GM18520 (cell line): ENCODE data around the gene NCS1.

ENCODE experiments used
- ATAC-seq: cut with Tn5 transposase; IDR thresholded peaks from one replicate; pipeline ENCODE4 v1.9.1; 2021; ENCODE audit not compliant: unreplicated experiment

NCS1 gene

GRCh38 chr9:130211548-130212226, 39.5 kb downstream of the NCS1 start:
- no peak for ATAC-seq

- no peak for ATAC-seq
Observed at GRCh38 chr9:130212543-130213297, 40.5 kb downstream of the NCS1 start.

GRCh38 chr9:130213911-130214761, 41.9 kb downstream of the NCS1 start:
- ATAC-seq = no peak

- no peak for ATAC-seq
Observed at GRCh38 chr9:130214776-130215340, 42.7 kb downstream of the NCS1 start.

DNA sequence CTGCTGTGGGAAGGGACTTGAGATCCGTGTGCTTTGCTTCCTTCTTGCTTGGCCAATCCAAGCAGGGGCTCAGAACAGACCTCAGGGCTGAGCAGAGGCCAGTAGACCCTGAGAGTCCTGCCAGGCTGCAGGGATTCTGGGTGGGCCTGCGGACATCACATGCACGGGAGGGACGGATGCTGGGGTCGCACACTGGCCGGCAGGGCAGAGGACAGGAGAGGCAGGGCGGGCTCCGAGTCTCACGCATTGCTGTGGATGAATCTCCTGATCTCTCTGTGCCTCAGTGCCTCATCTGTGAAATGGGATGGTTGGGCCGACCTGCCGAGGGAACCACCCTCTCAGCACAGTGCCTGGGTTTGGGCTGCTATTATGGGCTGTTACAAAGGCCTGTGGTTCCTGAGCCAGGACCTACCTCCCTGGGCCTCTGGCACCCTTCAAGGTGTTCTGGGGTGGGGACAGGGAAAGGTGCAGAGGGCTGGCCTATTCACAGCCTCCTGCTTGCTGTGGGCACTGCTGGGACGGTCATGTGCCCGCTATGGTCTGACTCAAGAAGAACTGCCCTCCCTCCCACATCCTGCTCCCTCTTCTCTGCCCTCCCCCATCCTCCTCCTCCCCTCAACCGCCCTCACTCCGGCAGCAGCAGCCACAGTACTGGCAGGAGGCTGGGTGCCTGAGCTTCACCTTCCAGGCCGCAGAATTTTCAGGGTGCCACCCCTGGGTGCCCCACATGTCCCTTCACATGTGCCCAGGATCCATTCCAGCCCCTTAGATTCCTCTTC, 43.3 kb downstream of the NCS1 start:
- no peak for ATAC-seq

DNA sequence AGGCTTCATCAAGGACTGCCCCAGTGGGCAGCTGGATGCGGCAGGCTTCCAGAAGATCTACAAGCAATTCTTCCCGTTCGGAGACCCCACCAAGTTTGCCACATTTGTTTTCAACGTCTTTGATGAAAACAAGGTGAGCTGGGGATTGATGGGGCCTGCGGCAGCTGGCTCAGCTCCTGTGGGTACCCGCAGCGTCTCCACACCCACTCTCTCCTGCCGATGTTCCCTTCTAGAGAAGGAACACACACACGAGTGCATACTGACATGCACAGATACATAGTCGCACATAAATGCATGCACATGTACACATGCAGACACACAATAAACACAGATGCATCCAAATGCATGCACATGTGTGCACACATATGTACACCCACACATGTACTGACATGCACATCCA, 45.6 kb downstream of the NCS1 start:
- no peak for ATAC-seq

DNA sequence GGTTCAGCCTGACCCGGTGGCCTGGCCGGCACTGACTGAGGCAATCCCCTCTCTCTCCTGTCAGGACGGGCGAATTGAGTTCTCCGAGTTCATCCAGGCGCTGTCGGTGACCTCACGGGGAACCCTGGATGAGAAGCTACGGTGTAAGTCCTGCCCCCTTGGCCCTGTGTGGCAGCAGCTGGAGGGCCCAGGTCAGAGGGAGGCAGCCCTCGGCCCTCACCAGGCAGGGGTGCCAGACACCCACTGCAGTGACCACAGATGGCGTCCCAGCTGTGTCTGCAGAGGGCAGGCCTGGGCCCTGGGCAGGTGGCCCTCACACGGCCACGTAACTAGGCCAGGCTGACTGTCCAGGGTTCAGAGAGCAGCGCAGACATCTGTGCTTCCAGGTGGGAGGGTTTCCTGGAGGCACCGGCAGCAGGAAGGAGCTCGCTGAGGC, 47.5 kb downstream of the NCS1 start:
- ATAC-seq = no peak

DNA sequence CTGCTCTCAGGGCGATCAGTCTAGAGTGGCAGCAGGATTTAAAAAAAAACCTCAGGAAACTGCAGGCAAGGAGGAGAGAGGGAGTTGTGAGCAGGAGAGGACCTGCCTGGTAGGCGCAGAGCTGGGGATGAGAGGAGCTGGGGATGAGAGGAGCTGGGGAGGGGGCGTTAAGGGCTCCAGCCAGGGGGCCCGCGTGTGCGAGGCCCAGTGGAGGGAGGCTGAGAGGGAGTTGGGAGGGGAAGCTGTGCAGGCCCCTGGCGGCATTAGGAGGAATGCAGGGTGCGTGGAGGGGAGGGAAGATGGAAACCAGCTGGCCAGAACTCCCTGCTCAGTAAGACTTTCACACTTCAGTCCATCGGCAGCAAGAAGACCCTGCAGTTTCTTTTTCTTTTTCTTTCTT, 48.1 kb downstream of the NCS1 start:
- ATAC-seq = no peak

DNA sequence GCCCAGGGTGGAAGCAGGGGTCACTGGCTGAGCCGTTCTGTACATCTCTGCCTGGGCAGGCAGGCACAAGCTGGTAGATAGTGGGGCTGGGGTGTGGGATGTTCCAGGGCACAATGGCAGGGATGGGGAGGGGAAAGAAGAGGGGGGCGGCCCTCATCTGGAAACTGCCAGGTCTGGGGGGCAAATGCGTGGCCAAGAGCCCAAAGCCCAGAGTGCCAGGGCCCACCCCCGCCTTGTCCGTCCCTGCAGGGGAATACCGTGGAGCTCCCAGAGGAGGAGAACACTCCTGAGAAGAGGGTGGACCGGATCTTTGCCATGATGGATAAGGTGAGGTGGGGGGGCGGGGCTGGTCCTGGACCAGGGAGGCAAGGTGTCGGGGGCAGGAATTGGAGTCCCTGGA, 50.6 kb downstream of the NCS1 start:
- ATAC-seq = no peak

DNA sequence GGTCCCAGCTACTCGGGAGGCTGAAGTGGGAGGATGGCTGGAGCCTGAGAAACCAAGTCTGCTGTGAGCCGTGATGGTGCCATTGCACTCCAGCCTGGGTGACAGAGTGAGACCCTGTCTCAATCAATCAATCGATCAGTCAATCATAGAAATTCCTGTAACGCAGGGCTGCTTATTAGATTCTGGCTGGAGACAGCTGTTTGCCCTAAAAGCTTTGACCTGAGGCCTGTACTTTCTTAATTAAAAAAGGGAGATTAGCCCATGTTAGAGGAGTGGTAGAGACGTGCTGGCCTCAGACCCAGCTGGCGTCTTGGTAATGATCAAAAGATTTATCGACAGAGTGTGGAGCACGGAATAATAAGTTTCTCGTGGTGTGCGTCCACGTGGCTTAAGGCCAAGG, 52.9 kb downstream of the NCS1 start:
- no peak for ATAC-seq

GRCh38 chr9:130225586-130225985, 53.4 kb downstream of the NCS1 start:
- no peak for ATAC-seq

DNA sequence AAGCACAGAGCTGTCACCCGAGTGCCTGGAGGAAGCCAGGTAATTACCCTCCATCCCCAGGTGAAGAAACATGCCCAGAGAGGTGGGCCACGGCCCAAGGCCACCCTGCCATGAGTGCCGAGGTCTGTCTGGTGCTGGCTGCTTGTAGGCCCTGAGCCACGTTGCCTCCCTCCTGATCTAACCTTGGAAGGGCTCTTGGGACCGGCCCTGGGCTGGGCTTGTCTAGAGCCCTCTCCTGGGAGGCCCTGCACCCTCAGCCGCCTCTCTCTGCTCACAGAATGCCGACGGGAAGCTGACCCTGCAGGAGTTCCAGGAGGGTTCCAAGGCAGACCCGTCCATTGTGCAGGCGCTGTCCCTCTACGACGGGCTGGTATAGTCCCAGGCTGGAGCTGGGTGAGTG, 53.9 kb downstream of the NCS1 start:
- no peak for ATAC-seq

- ATAC-seq = no peak
Observed at GRCh38 chr9:130227833-130228232, 55.6 kb downstream of the NCS1 start.

DNA sequence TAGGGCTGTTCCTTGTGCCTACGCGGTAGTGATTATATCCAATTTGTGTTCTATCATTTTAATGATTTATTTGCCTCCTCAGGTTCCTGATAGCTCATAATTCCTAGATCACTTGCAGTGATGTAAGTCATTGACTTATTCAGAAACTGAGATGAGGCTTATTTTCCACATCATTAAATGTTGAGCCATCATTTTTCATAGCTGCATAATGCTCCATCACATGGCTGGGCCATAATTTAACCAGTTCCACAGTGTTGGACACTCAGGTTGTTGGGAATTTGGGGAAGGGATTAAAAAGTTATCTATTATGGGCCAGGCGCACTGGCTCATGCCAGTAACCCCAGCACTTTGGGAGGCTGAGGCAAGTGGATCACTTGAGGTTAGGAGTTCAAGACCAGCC, 57.6 kb downstream of the NCS1 start:
- ATAC-seq = no peak

- ATAC-seq = no peak
Observed at GRCh38 chr9:130230631-130231030, 58.4 kb downstream of the NCS1 start.

- ATAC-seq = no peak
Observed at GRCh38 chr9:130232899-130233586, 60.8 kb downstream of the NCS1 start.

DNA sequence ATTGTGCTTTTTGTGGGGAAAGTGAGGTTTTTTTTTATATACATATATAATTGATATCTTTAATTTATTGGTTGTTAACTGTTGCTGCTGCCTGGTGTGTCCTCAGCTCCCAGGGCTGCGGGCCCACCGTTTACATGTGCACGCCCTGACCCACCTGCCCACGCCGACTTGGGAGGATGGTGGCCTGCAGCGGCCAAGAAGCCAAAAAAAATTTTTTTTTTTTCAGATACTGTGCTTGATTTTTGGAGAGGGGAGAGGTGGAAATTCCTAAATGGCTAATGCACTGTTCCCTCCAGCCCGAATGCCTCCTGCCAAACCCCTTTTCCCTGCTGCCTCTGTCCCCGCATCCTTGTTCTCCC, 61.4 kb downstream of the NCS1 start:
- ATAC-seq = no peak

GRCh38 chr9:130234340-130235260, 62.4 kb downstream of the NCS1 start:
- no peak for ATAC-seq
